PFSK-1 (cell line): ENCODE results near the gene ARHGEF16.

ENCODE experiments used
- FOXP2 ChIP-seq: optimal IDR thresholded peaks from 2 replicates; pipeline ENCODE3; 2011; ENCODE audit warnings: borderline replicate concordance, control low read depth, inconsistent platforms; ENCODE audit not compliant: insufficient read depth; ENCODE audit errors: extremely low read length, extremely low read depth
- POLR2AphosphoS5 ChIP-seq: IDR thresholded peaks from 2 replicates; pipeline ENCODE4 v1.6.1; 2012; ENCODE audit warnings: low read depth, mild to moderate bottlenecking, control low read depth, low read length, moderate library complexity
- REST ChIP-seq, 2 experiments: IDR thresholded peaks; 2 replicates each; pipeline versions ENCODE4 v1.6.1 to v1.8.0; 2011 to 2012; ENCODE audit warnings: low read depth in 2 of 2, low read length in 2 of 2, control low read depth in 1 of 2, inconsistent platforms in 1 of 2, mild to moderate bottlenecking in 1 of 2, moderate library complexity in 1 of 2; ENCODE audit not compliant: insufficient read depth in 1 of 2
- SIN3A ChIP-seq: IDR thresholded peaks from 2 replicates; pipeline ENCODE4 v1.6.1; 2012; ENCODE audit warnings: mild to moderate bottlenecking, low read length, moderate library complexity, borderline replicate concordance; ENCODE audit not compliant: insufficient read depth
- TAF1 ChIP-seq: IDR thresholded peaks from 2 replicates; pipeline ENCODE4 v1.6.1; 2012; ENCODE audit warnings: low read length, control low read depth, borderline replicate concordance; ENCODE audit not compliant: insufficient read depth

ARHGEF16 gene

GRCh38 chr1:3500265-3500835, 45.9 kb downstream of the ARHGEF16 start:
- no peak for TF ChIP-seq FOXP2
- TF ChIP-seq TAF1: no peak
- TF ChIP-seq REST (IDR thresholded peaks at IDR 0.05; ENCODE audit: insufficient read depth in 1 of 2, low read depth in 2 of 2, low read length in 2 of 2): no peak
- TF ChIP-seq POLR2AphosphoS5: no peak
- TF ChIP-seq SIN3A: no peak

- TF ChIP-seq SIN3A (no peak), TAF1 (no peak), REST (IDR thresholded peaks at IDR 0.05; ENCODE audit: insufficient read depth in 1 of 2, low read depth in 2 of 2, low read length in 2 of 2) (no peak), FOXP2 (no peak), POLR2AphosphoS5 (no peak)
Observed at GRCh38 chr1:3501437-3501836, 47.0 kb downstream of the ARHGEF16 start.

- TF ChIP-seq FOXP2: no peak
- TF ChIP-seq TAF1: no peak
- TF ChIP-seq SIN3A: no peak
- no peak for TF ChIP-seq POLR2AphosphoS5
- peak; percentile 89 to 94 for TF ChIP-seq REST (IDR thresholded peaks at IDR 0.05; ENCODE audit: insufficient read depth in 1 of 2, low read depth in 2 of 2, low read length in 2 of 2)
Observed at GRCh38 chr1:3501856-3502640, 47.6 kb downstream of the ARHGEF16 start.

- TF ChIP-seq TAF1 (no peak), REST (IDR thresholded peaks at IDR 0.05; ENCODE audit: insufficient read depth in 1 of 2, low read depth in 2 of 2, low read length in 2 of 2) (no peak), SIN3A (no peak), FOXP2 (no peak), POLR2AphosphoS5 (no peak)
Observed at GRCh38 chr1:3502641-3503524, 48.4 kb downstream of the ARHGEF16 start.
